K562 (cell line): ENCODE data around the gene TRPM4. TPM values are rescaled to one million over a fixed set of nuclear protein-coding genes. Genes with fewer than 3 reads are reported as not detected.

Source experiments
- CAMTA2 ChIP-seq: fragments of 250-450 bp; sonication (Bioruptor Pico); conservative IDR thresholded peaks from 2 replicates; pipeline ENCODE4 v1.5.1; 2022
- HNRNPH1 ChIP-seq: fragments of 200-400 bp; formaldehyde crosslinking; optimal IDR thresholded peaks from 2 replicates; pipeline ENCODE3; 2017; ENCODE audit warnings: low read depth, mild to moderate bottlenecking, low read length, moderate library complexity
- NR4A1 ChIP-seq, 2 experiments: fragments of 250-450 bp in 1 of 2; fragments of 450-650 bp in 1 of 2; sonication (Bioruptor Pico) in 1 of 2; IDR thresholded peaks; 2 replicates each; pipeline versions ENCODE4 v1.4.0 to v1.6.1; 2016 to 2020; ENCODE audit warnings: mild to moderate bottlenecking in 2 of 2, missing compliant biosample characterization in 1 of 2, missing genetic modification characterization in 1 of 2, moderate library complexity in 1 of 2
- PHB ChIP-seq: fragments of 250-450 bp; sonication (Bioruptor Pico); IDR thresholded peaks from 2 replicates; pipeline ENCODE4 v1.5.0; 2021
- REST ChIP-seq, 2 experiments: fragments of 450-650 bp; formaldehyde crosslinking in 1 of 2; IDR thresholded peaks; 2 replicates each; pipeline versions ENCODE4 v1.4.0 to v1.6.1; 2014 to 2020; ENCODE audit warnings: mild to moderate bottlenecking in 2 of 2, borderline replicate concordance in 1 of 2, low read depth in 1 of 2
- SAFB2 ChIP-seq: fragments of 200-400 bp; formaldehyde crosslinking; IDR thresholded peaks from 2 replicates; pipeline ENCODE4 v1.6.1; 2018; ENCODE audit warnings: borderline replicate concordance, low read length, low read depth, moderate library complexity; ENCODE audit not compliant: severe bottlenecking
- SAP30 ChIP-seq: fragments of 200-600 bp; sonication (generic); IDR thresholded peaks from 2 replicates; pipeline ENCODE4 v1.6.1; 2012; ENCODE audit warnings: borderline replicate concordance, low read depth, mild to moderate bottlenecking, moderate library complexity, low read length, control low read depth, inconsistent platforms; ENCODE audit not compliant: insufficient read depth, poor library complexity, severe bottlenecking
- ZBTB40 ChIP-seq, 2 experiments: fragments of 450-650 bp in 1 of 2; sonication (generic) in 1 of 2; formaldehyde crosslinking in 1 of 2; IDR thresholded peaks; 2 replicates each; pipeline versions ENCODE4 v1.7.1 to v1.9.0; 2016 to 2022; ENCODE audit warnings: inconsistent platforms in 1 of 2, mild to moderate bottlenecking in 1 of 2, missing genetic modification reagents in 1 of 2
- ZNF133 ChIP-seq: fragments of 250-450 bp; sonication (Bioruptor Pico); IDR thresholded peaks from 2 replicates; pipeline ENCODE4 v1.4.0; 2020; ENCODE audit warnings: mild to moderate bottlenecking
- polyA plus RNA-seq, 8 experiments: library from polyadenylated mRNA; depleted of rRNA in 4 of 8; stranded (reverse) in 5 of 8; unstranded in 3 of 8; fragments of >200 nt; fragmentation: Nextera tagmentation in 2 of 8; fragmentation: Illumina TruSeq in 1 of 8; extraction: Ambion mirVana in 2 of 8; extraction: Trizol in 1 of 8; gene quantifications; 2 replicates each; pipeline versions ENCODE4 v1.2.1 to v1.2.3, GENCODE V29; 2011 to 2014; ENCODE audit warnings: inconsistent platforms in 1 of 8, missing spikeins in 1 of 8
- total RNA-seq, 7 experiments: library from RNA; depleted of rRNA in 6 of 7; stranded (reverse); fragments of >200 nt in 6 of 7; fragmentation: Illumina TruSeq in 2 of 7; extraction: Trizol in 2 of 7; gene quantifications; 2 replicates each; pipeline versions ENCODE4 v1.2.1 to v1.2.3, GENCODE V29; 2011 to 2021; ENCODE audit warnings: low replicate concordance in 1 of 7

The TRPM4 gene
- total and polyA plus RNA-seq, 9 of the 15 experiments (the other 6 are each of a cell fraction or from before 2014, with no cell fraction given) = 6.5 to 45.4 (median 15.2) TPM

- TF ChIP-seq ZNF133 (CRISPR knock-in tag) (no peak), CAMTA2 (CRISPR knock-in tag) (no peak), PHB (peak; percentile 58; the same call in 1 of the 2 replicates), SAP30 (peak; percentile 78), REST (IDR thresholded peaks at IDR 0.05; ENCODE audit: borderline replicate concordance) (peak; percentile 23; the same call in 1 of the 2 replicates), REST (CRISPR knock-in tag; IDR thresholded peaks at IDR 0.05; ENCODE audit: low read depth) (peak; percentile 47), ZBTB40 (IDR thresholded peaks at IDR 0.05) (peak; percentile 41; the same call in 1 of the 2 replicates), ZBTB40 (CRISPR knock-in tag; IDR thresholded peaks at IDR 0.05) (no peak), HNRNPH1 (no peak), NR4A1 (CRISPR knock-in tag; IDR thresholded peaks at IDR 0.05) (0 out of 2 replicates have a peak, but pooled peaks have one; percentile 67), NR4A1 (tag; IDR thresholded peaks at IDR 0.05) (no peak), SAFB2 (no peak)
These were observed 7.9 kb upstream of the TRPM4 start (continued) for GRCh38 chr19:49149652-49150105.
